Neutrophil (primary cell): ENCODE data around the gene TNIK.

Experiments
- H3K27ac ChIP-seq: fragments of 200-600 bp; sonication (generic); 2 replicates; pipeline ENCODE4 v1.5.1; 2016; ENCODE audit warnings: mild to moderate bottlenecking, moderate library complexity
- H3K27me3 ChIP-seq: fragments of 200-600 bp; sonication (generic); 2 replicates; pipeline ENCODE4 v1.6.0; 2016; ENCODE audit warnings: mild to moderate bottlenecking
- H3K36me3 ChIP-seq: fragments of 200-600 bp; sonication (generic); 2 replicates; pipeline ENCODE4 v1.5.1; 2017
- H3K4me1 ChIP-seq, 2 experiments: fragments of 200-600 bp in 1 of 2; sonication (generic) in 1 of 2; 1 replicate in 1 of 2; 2 replicates in 1 of 2; pipeline versions ENCODE4 v1.5.1 to v1.6.1; 2013 to 2016; ENCODE audit warnings: low read depth in 1 of 2, low read length in 1 of 2, mild to moderate bottlenecking in 1 of 2, moderate library complexity in 1 of 2; ENCODE audit not compliant: control insufficient read depth in 1 of 2, insufficient read depth in 1 of 2
- H3K4me3 ChIP-seq, 2 experiments: fragments of 200-600 bp in 1 of 2; sonication (generic) in 1 of 2; 1 replicate in 1 of 2; 2 replicates in 1 of 2; pipeline ENCODE4 v1.5.1; 2013 to 2016; ENCODE audit warnings: low read depth in 1 of 2, low read length in 1 of 2, mild to moderate bottlenecking in 1 of 2, moderate library complexity in 1 of 2
- H3K9me3 ChIP-seq: fragments of 200-600 bp; sonication (generic); 2 replicates; pipeline ENCODE4 v1.5.1; 2016
- TF ChIP-seq, protein P1 (sequence below): fragments of 200-600 bp; sonication (generic); IDR thresholded peaks from 2 replicates; pipeline ENCODE4 v1.5.1; 2016; ENCODE audit warnings: antibody characterized with exemption

TNIK gene

DNA sequence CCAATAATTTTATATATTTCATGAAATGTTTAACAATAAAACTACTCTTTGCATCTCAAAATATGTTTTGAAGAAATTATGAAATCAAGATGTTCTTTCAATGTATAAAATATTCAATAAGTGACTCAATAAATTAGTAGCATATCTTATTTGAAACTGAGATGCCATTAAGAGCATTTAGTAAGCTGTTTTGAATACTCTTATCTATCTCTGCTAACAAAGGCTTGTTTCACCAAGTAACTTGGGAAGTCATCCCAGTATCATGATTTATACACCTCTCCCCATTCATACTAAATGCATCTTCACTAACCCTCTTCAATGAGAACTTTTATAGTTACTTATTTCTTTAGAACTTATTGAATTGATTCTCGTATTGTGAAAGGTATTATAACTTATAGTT is 43.1 kb downstream of the TNIK start:
- H3K9me3 ChIP-seq = no peaks in the 10 kb centered on the region
- no peaks in the 10 kb centered on the region for H3K4me1 ChIP-seq
- no peak overlapping the region for H3K4me3 ChIP-seq
- TF ChIP-seq, protein P1, sequence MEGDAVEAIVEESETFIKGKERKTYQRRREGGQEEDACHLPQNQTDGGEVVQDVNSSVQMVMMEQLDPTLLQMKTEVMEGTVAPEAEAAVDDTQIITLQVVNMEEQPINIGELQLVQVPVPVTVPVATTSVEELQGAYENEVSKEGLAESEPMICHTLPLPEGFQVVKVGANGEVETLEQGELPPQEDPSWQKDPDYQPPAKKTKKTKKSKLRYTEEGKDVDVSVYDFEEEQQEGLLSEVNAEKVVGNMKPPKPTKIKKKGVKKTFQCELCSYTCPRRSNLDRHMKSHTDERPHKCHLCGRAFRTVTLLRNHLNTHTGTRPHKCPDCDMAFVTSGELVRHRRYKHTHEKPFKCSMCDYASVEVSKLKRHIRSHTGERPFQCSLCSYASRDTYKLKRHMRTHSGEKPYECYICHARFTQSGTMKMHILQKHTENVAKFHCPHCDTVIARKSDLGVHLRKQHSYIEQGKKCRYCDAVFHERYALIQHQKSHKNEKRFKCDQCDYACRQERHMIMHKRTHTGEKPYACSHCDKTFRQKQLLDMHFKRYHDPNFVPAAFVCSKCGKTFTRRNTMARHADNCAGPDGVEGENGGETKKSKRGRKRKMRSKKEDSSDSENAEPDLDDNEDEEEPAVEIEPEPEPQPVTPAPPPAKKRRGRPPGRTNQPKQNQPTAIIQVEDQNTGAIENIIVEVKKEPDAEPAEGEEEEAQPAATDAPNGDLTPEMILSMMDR = no peak
- no peaks in the 10 kb centered on the region for H3K36me3 ChIP-seq
- H3K27me3 ChIP-seq = no peaks in the 10 kb centered on the region
- no peak overlapping the region for H3K27ac ChIP-seq

DNA sequence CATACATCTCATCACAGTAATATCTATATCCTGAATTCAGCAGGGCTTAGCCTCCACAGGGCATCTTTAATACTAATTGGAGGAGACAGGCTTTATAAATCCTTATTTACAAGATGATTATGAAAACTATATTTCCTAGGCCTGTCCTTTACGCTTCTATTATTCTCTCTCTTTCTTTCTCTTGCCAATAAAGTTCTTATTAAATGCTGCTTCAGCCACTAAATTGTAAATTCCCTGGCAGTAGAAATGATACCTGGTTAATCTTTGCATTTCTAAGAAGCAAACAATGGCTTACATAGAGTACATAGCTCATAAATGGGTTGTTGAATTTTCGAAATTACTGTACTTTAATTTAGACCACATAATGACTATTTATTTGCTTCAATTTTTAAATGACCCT is 43.5 kb downstream of the TNIK start:
- no peaks in the 10 kb centered on the region for H3K27me3 ChIP-seq
- no peaks in the 10 kb centered on the region for H3K4me1 ChIP-seq
- TF ChIP-seq, protein P1 = no peak
- H3K27ac ChIP-seq = no peak overlapping the region
- H3K9me3 ChIP-seq = no peaks in the 10 kb centered on the region
- no peak overlapping the region for H3K4me3 ChIP-seq
- H3K36me3 ChIP-seq = no peaks in the 10 kb centered on the region

DNA sequence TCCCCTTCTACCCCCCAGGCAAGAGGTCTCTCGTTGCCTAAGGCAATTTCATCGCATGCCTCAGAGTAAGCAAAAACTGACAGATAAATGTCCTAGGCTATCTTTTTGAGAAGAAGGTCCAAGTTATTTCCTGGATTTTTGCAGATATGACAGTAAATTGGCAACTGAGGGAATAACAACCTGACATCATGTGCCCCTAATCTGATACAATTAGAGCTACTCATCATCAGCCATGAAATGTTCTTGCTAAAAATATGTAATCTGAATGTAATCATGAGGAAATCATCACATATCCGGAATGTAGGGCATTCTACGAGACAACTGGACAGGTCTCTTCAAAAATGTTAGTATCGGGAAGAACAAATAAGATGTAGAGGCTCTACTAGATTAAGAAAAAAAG is 44.1 kb downstream of the TNIK start:
- Histone ChIP-seq H3K4me3 (no peak overlapping the region), H3K9me3 (no peaks in the 10 kb centered on the region), H3K27ac (no peak overlapping the region), H3K36me3 (no peaks in the 10 kb centered on the region), H3K27me3 (no peaks in the 10 kb centered on the region), H3K4me1 (no peaks in the 10 kb centered on the region)
- TF ChIP-seq, protein P1 = no peak

DNA sequence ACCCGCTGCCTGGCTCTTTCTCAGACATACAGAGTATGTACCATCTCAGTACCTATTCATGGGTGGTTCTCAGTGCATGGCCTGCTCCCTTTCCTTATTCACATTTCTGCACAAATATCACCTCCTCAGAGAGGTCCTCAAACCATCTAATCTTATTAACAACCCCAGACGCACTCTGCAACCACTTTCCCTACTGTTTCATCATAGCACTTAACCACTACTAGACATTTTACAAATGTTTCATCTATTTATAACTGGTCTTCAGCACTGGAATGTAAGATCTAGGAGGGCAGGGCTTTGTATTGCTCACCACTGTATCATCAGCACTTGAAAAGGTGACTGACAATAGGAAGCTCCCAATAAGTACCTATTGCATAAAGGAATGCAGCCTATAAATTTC is 45.1 kb downstream of the TNIK start:
- Histone ChIP-seq H3K27ac (no peak overlapping the region), H3K9me3 (no peaks in the 10 kb centered on the region), H3K4me1 (no peaks in the 10 kb centered on the region), H3K36me3 (no peaks in the 10 kb centered on the region), H3K4me3 (no peak overlapping the region), H3K27me3 (no peaks in the 10 kb centered on the region)
- TF ChIP-seq, protein P1 = no peak

DNA sequence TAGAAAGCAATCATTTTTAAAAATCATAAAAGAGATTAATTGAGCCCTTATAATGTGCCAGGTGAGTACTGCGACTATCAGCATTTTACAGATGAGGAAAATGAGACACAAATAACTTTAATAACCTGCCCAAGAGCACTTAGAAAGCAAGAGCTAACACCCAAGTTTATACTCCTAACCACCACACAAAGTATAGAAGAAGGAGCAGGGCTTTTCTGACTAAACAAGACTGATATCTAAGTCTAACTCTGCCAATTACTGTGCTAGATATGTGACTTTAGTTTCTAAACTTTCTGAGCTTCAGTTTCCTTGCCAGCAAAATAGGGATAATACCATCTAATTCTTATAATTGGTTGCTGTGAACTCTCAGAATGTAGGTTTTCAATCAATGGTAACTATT is 47.7 kb downstream of the TNIK start:
- H3K9me3 ChIP-seq = no peaks in the 10 kb centered on the region
- no peaks in the 10 kb centered on the region for H3K27me3 ChIP-seq
- H3K4me1 ChIP-seq = no peaks in the 10 kb centered on the region
- TF ChIP-seq, protein P1 = no peak
- no peak overlapping the region for H3K27ac ChIP-seq
- no peaks in the 10 kb centered on the region for H3K36me3 ChIP-seq
- H3K4me3 ChIP-seq = no peak overlapping the region

DNA sequence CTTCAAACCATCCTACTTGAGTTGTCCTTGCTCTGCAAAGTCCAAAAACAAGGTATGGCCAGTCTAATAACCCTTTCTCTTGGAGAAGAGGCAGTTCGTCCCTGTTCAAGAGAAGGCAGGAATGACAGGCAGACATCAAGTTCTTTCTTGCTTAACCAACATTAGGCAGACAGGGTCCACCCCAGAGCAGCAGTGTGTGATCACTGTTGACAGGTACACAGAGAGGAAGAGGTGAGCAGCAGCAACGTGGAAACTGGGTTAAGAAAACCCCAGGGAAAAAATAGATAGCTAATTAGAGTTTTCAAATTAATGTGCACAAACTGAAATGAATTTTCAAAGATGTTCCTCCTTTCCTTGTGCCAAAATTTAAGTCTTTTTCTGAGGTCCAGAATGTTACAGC is 48.2 kb downstream of the TNIK start:
- H3K4me3 ChIP-seq = no peak overlapping the region
- H3K27ac ChIP-seq = no peak overlapping the region
- no peaks in the 10 kb centered on the region for H3K9me3 ChIP-seq
- H3K27me3 ChIP-seq = no peaks in the 10 kb centered on the region
- no peaks in the 10 kb centered on the region for H3K4me1 ChIP-seq
- no peaks in the 10 kb centered on the region for H3K36me3 ChIP-seq
- TF ChIP-seq, protein P1 = no peak
